LoVo (cell line): ENCODE results near the gene APLF.
"Not testable (repeated sequence)": the region's sequence is repeated elsewhere in the genome, so short reads cannot be mapped to it uniquely, and the experiment has no call there.

Experiments
- DNase-seq: peaks from one replicate; pipeline ENCODE4 v3.0.0-alpha.2; 2016; ENCODE audit warnings: low spot score

Gene APLF

DNA sequence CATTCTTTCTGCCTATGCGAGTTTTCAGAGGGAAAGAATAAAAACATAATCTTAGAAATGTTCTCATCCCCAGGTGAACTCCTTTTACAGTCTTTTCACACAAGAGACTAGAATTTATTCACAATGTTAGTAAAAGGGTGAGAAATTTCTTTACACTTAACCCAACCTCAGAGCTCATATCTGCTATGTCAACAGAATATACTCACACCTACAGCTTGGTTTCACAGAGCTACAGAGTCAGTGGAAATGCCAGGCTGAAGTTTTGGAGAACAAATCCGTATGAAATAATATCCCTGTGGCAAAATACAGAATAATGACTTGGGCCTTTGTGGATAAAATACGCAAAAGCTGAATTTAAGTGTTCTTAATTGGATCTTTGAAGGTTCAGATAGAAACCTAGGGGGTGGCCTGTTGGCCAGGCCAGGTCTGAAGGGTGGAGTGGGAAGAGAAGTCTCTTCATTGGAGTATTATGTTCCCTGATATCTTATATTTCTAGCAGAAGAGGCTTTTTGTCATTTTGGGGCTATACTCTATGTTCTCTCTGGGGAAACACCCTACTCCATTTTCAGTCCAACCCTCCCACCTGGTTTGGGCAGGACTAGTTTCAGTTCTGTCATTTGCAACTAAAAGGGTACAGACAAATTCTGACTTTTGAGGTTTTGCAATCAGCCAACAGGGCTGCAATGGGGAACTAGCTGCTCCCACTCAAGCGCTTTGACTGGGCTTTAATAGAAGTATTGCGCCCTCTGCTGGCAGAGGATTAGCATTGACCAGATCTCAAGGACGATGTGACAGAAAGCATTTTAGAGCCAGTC is 26.0 kb upstream of the APLF start:
- DNase-seq = peak; percentile 85

DNA sequence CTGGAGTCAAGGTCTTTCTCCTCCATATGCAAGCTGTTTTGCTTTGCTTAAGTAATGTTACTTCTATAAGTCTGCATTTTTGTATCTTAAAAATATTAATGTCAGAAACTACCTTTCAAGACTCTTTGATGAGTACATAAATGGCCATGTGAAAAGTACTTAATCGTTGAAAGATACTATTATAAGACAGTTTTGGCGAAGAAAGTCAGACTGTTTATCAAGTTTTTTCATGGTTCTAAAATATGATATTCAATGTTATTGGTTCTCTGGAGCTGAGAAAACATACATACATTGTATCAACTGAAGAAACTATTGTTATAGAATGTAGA is 25.4 kb upstream of the APLF start:
- DNase-seq = no peak

DNA sequence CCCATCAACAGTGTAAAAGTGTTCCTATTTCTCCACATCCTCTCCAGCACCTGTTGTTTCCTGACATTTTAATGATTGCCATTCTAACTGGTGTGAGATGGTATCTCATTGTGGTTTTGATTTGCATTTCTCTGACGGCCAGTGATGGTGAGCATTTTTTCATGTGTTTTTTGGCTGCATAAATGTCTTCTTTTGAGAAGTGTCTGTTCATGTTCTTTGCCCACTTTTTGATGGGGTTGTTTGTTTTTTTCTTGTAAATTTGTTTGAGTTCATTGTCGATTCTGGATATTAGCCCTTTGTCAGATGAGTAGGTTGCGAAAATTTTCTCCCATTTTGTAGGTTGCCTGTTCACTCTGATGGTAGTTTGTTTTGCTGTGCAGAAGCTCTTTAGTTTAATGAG is 21.0 kb upstream of the APLF start:
- DNase-seq = not testable (repeated sequence)

DNA sequence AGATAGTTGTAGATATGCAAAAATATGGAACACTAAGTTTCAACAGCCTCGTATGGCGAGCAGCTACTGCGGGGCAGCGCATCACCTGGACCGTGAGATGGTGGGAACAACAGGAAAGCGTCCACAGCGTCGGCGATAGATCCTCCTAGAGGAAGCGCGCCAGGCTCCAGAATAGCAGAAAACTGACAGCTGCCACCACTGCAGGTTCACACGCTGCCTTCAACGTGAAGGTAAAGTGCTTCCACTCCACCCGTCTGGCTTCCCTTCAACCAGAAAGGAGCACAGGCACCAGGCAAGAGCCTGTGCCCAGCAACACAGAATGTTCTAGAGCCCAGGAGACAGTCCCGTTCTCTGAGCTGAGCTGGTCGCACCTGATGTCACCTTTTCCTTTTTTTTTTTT is 20.3 kb upstream of the APLF start:
- DNase-seq = no peak

DNA sequence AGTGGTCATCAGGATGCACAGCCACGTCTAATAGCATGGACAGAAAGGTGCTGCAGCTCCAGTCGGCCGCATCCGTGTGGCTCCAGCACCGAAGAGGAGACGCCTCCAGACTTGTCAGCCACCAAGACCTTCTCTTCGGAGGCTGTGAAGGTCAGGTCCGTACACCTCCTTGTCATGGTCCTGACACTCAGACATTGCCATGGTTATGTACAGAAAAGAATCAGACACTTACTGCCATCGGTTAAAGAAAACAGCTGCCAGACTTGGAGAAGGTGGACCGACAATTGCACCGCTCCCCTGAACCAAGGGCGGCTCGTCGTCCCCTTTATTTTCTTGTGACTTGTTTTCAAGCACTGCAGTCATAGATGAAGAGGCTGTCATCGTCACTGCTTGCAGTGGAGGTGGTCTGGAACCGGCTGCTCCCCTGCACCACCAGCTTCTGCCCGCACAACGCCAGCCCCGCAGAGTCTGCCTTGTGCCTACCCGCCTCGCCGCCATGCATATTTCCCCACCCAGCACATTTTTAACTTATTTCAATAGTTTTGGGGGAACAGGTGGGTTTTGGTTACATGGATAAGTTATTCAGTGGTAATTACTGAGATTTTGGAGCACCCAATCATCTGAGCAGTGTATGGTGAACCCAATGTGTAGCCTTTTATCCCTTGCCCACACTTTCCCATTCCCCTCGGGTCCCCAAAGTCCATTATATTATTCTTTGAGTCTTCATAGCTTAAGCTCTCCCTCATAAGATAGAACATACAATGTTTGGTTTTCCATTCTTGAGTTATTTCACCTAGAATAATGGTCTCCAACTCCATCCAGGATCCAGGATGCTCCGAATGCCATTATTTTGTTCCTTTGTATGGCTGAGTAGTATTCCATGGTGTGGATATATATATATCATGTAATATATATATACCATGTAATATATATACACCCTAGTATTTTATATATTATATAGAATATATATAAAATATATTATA is 18.4 kb upstream of the APLF start:
- DNase-seq = no peak

DNA sequence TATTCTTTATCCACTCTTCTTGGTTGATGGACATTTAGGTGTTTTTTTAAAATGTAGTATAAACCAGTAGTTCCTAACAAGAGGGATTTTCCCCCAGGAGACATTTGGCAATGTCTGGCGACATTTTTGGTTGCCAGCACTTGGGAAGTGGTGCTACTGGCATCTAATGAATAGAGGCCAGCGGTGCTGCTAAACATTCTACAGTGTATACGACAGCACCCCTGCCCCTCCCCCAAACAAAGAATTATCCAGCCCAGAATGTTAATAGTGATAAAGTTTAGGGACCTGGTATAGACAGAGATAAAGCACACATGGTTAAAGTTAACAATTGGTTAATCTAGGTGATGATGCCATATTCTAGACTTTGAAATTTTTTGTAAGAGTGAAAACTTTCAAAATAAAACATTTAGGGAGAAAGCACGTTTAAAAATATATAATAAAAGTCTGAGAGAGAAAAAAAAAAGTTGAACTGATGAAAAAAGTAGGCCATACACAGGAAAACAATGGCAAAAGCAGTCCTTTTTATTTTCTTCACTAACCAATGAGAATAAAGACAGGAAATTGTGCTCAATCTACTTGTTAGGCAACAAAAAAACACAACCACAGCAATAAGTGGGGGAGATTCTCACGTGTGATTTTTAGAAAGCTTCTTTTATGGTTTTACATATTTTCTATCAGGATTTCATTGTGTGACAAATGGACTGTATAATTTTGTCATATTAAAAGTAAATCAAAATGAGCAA is 15.1 kb upstream of the APLF start:
- DNase-seq = no peak

DNA sequence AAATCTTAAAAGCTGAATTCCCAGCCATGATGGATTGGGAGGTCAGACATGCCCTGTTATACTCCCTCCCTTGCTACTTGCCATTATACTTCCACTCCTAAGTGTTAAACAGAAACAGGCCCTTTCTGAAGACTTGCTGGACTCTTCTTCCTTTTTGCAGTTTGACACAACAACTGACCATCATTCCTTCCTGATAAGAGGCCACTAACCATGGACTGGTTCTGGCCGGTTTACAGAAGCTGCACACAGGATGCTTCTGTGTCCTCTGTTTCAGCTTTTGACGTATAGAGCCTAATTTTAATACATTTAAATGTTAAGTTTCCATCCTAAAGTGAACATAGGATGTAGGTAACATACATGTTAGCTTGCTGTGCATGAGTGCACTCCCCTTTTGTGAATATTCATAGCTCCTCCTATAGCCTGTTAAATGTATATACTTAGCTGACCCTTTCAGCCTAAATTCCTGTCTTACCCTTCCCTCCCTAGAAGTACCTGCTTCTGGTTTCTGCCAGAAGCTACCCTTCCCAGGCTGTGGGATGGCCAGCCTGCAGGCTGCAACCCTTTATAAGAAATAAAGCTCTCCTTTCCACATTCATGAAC is 13.5 kb upstream of the APLF start:
- DNase-seq = no peak

DNA sequence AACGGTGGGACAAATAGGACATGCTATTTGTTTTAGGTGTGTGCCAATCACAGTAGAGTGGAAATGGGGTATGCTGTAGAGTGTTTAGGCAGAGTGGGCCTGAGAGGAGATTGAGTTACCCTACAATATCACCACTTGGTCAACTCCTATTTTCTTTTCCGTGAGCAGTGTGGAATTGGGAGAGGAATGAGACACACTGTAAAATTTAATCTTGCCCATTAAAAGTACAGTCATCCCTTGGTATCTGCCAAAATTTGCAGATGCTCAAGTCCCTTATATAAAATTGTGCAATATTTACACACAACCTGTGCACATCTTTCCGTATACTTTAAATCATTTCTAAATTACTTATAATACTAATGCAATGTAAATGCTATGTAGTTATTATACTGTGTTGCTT is 12.7 kb upstream of the APLF start:
- DNase-seq = no peak

DNA sequence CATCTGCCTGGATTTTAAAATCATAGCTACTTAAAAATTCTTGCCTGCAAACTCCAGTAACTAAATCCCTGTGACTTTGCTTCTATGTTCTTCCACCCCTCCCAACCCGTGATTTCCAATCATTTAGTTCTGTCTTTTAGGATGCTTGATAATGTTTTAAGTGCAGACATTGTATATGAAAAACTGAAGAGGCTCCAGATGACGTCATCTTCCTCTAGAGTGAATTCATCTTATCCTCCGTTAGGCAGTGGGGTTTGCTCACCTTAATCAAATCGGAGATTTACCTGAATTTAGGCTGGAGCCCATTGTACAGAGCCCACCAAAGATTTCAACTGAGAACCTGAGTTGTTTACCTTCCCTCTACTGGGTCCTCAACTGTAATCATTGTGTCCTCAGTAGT is 11.2 kb upstream of the APLF start:
- no peak for DNase-seq

DNA sequence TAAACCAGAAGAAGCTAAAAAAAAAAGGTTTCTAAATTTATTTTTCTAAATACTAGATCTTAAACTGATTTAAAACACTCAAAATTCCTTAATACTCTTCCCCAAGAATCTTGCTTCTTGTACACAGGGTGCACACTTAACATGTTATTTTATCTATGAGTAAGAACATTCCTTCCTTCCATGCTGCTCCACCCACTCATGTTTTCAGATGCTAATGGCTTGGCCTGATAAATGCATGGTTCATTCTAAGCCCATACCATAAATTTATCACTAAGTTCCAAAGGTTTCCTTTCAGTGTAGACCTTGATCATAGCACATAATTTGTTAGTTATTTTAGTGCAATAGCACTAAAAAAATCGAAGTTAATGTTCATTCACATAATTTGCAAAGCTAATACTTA is 8.4 kb upstream of the APLF start:
- DNase-seq = no peak

DNA sequence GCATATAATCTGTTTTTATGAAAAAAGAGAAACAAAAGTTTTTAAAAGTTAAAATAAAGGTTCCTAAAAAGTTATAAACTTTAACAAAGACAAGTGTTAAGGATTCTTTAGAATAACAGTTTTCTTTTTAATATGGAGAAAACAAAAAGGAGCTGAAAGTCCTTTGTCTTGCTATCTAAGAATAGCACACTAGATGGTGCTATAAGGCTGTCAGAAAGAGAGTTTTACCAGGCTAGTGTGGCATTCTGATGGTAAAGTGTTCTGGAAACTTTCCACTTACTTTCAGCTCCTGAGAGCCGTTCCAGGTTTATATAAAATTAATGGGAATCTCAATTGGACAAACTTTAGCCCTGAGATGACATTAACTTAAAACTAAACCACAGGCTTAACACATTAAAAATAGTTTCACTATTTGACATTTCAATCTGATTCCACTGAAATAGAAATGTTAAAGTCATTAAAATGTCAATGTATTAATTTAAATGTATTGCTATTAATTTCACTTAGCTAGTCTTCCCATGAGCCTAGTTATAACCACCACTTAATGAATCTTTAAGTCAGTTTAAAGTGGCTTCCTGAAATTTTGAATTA is 4.0 kb upstream of the APLF start:
- peak; percentile 63 for DNase-seq

DNA sequence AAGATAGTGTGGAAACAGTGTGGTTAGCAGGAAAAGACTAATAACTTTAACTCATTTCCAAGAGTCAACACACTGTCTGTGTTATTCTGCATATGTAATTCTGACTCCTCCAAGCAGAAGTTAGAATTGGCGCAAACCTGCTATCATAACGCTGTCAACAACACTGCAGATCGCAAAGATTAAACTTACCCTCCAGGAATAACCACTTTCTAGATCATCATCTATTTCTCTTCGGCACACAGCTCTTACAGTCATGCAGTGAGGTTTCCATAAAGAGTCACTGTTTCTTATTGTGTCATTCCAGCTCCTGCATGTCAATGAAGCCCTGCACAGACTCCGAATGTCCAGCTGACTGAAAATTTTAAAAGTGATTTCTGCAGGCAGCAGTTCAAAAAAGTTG is 2.7 kb upstream of the APLF start:
- no peak for DNase-seq

DNA sequence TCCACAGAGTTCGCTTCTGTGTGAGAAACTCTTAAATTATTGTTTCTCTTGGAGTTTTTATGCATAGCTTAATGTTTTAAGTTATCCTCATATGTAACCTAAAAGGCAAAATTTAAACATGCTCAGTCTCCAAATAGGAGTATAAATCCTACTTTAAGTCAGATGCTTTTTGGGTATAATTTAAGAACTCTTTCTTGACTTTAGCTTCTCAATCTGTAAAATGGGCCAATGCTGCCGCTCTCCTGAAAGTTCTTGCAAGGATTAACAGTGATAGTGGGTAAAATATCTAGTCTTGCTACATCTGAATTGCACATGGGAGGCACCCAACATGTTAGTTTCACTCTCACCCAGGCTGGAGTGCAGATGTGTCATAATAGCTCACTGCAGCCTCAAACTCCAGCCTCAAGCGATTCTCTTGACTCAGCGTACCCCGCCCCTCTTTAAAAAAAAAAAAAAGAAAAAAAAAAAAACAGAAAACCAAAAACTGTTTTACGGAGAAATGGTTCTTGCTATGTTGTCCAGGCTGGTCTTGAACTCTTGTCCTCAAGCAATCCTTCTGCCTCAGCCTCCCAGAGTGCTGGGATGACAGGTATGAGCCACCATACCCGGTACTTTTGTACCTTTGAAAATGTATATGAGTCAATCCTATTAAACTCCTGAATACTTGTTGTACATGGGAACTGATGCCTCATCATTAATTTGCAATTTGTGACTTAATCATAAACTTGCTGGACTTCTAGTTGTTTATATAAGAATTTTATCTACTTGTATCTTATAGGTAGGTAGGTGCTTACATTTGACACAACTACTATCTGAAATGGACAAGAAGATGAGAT is 2.1 kb upstream of the APLF start:
- DNase-seq = no peak

DNA sequence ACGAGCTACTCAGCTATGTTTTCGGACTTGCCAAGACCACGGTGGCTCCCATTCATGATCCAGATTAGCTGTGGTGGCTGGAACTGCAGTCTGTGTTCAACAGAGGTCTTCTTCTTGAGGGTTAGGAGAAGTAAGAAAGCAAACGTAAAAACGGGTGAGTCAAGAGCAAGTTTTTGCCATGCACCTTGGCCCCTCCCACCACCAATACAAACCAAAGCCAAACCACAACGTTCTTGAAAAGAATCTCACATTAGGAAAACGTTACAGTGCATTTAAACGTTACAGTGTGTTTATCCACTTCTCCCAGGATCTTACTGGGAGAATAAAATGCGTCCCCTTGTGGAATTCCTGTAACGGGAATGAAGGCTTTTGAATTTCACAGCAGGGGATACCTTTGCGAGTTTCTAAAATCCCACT is 1.0 kb upstream of the APLF start:
- DNase-seq = no peak

DNA sequence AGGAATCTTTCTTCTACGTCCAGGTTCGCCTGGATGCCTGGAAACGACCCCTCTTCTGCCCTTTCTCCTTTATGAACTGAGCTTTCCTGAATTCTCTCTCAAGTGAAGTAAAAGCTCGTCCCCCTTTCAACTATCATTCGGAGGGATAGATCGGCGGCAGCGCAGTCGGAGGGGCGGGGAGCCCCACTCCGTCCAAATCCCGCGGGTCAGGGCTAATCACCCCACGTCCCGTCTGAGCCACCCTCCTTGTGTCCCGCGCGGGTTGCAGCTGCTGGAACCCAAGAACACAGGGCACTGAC is 658 bp upstream of the APLF start:
- no peak for DNase-seq

DNA sequence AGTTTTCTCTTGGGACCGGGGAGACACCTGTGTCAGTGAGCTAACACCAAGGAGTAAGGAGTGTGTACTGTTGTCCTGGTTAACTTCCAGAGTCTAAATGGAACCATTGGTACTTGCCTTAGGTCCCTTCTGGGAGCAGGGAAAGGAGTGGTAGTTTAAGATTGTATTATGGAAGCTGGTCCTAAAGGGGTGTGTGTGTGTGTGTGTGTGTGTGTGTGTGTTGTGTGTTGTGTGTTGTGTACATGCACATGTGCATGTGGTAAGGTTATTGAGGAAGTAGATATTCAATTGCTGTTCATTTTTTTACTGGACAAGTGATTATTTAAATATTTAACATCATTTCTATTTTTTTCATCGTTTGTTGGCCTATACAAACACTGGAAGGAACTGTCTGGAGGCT is 1.4 kb downstream of the APLF start:
- no peak for DNase-seq

DNA sequence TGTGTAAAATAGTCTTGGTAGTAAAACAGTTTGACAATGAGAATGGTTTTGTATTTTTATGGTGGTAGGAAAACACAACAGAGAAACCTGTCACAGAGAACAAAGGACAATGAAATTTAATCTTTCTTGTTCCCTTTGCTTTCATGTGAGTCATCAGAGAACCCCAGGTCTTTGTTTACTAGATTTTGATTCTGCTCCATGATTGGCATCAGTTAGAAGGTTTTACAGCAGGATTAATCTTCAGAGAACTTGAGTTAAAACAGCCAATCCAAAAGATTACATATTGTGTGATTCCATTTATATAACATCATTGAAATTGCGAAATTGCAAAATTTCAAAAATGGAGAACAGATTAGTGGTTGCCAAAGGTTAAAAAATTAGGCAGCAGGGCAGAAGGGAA is 2.5 kb downstream of the APLF start:
- no peak for DNase-seq

DNA sequence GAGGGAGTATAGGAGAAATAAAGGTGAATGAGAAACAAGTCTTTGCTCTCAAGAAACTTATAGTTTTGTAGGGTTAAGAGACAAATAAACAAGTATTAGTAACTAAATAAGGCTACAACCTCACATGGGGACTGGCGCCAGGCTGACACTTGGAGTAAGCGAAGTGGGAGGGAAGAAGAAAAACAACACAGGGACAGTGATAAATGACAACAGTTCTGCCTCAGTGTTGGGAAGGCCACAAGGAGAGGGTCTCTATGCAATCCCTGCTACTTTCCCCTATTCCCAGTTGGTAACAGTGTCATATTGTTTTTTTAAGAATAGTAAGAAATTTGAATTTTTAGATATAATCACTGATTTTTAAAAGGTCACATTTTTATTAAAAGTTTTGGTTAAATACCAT is 4.0 kb downstream of the APLF start:
- DNase-seq = no peak

DNA sequence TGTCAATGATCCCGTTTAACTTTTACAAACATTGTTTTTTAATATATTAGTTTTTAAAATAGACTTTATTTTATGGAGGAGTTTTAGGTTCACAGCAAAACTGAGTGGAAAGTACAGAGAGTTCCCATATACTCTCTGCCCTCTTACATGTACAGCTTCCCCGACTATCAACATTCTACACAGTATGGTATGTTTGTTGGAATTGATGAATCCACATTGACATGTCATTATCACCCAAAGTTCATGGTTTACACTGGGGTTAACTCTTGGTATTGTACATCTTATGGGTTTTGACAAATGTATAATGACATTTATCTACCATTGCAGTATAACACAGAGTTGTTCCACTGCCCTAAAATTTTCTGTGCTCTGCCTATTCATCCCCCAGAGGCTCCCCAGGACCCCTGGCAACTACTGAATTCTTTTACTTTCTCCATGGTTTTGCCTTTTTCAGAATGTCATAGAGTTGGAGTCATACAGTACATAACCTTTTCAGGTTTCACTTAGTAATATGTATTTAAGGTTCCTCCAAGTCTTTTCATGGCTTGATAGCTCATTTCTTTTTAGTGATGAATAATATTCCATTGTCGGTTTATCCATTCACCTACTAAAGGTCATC is 5.5 kb downstream of the APLF start:
- no peak for DNase-seq

DNA sequence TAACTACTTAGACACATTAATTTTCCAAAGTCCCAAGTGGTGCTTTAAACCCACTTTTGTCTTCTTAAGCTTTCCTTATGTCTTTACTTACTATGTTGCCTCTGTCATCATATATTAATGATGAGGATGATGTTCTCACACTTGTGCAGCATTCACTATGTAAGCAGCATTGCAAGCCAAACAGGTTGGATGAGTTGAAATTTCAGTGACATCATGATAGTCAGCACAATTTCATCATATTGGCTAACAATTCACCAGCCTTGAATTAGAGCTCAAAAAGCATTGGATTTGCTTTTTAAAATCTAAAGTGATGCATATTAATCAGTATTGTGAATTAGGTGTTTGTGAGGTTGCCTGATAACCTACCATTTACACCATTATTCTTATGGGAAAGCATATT is 7.7 kb downstream of the APLF start:
- DNase-seq = no peak

DNA sequence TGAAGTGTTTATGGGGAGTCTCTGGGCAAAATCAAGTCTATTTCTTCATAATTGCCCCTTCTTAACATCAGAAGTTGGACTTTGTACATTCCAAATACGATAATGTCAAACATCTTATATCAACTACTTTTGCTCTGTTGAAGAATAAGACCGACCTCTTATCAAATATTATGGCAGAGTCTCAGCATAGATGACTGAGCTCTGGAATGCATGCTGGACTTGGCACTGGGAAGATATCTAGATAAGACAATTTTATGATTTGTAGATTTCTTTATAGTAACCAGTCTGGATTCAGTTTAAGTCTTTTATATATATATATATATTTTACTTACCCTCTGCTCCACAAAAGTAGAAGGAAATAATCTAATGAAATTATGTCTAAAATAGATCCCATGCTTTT is 8.2 kb downstream of the APLF start:
- DNase-seq = no peak
